ENCODE data around the gene TAX1BP1. TPM values are rescaled to one million over a fixed set of nuclear protein-coding genes. Genes with fewer than 3 reads are reported as not detected.

The TAX1BP1 gene
- total RNA-seq, 1 experiment from 2014 or later: 58.3 TPM

- Histone ChIP-seq H2BK120ac (ENCODE audit: low read depth, low read length, poor library complexity, severe bottlenecking) (no peak overlapping the region), H3K4me2 (ENCODE audit: insufficient read depth, insufficient read length, low read length) (no peak overlapping the region), H3K56ac (ENCODE audit: insufficient read length, low read depth, low read length) (no peak overlapping the region), H4K91ac (ENCODE audit: insufficient read length, low read depth, low read length) (no peak overlapping the region), H2BK5ac (ENCODE audit: insufficient read length, low read length) (no peak overlapping the region), H3K27me3 (ENCODE audit: insufficient read depth, low read length) (no peaks in the 10 kb centered on the region), H2AK5ac (ENCODE audit: insufficient read length, low read length) (no peak overlapping the region), H3K79me1 (ENCODE audit: insufficient read depth, low read depth, low read length, poor library complexity, severe bottlenecking) (no peaks in the 10 kb centered on the region), H3K23me2 (ENCODE audit: insufficient read length, low read depth, low read length, poor library complexity, severe bottlenecking) (no peaks in the 10 kb centered on the region), H3K18ac (ENCODE audit: insufficient read length, low read depth, low read length) (no peak overlapping the region), H3K79me2 (ENCODE audit: insufficient read depth, low read length) (no peaks in the 10 kb centered on the region), H3K9ac (ENCODE audit: extremely low read depth, insufficient read length, low read length) (no peak overlapping the region), H3T11ph (ENCODE audit: low read length) (no peak overlapping the region), H3K27ac (ENCODE audit: insufficient read length, low read depth, low read length) (no peak overlapping the region), H2AFZ (ENCODE audit: low read length) (no peak overlapping the region), H4K5ac (ENCODE audit: insufficient read length, low read depth, low read length) (no peak overlapping the region), H2BK12ac (ENCODE audit: insufficient read length, low read depth, low read length) (no peak overlapping the region), H3K23ac (ENCODE audit: insufficient read length, low read depth, low read length) (no peak overlapping the region), H4K20me1 (ENCODE audit: control insufficient read depth, insufficient read depth, insufficient read length) (no peaks in the 10 kb centered on the region), H3K4me1 (ENCODE audit: insufficient read depth, low read length) (no peaks in the 10 kb centered on the region; the same call in 1 of the 2 replicates), H4K8ac (replicated peaks; ENCODE audit: insufficient read length, low read depth, low read length) (no peak overlapping the region), H2BK20ac (ENCODE audit: low read depth, low read length, poor library complexity, severe bottlenecking) (no peak overlapping the region), H3K9me3 (ENCODE audit: control insufficient read depth, low read depth, low read length) (no peaks in the 10 kb centered on the region), H3K4ac (ENCODE audit: low read depth, low read length) (no peak overlapping the region), H2BK15ac (ENCODE audit: low read depth, low read length) (no peak overlapping the region), H3K14ac (ENCODE audit: insufficient read depth, low read length) (peak overlapping the region; percentile 31; the same call in 1 of the 2 replicates)
- Mint-ChIP-seq H3K27me3 (ENCODE audit: low read depth) (no peaks in the 10 kb centered on the region), H3K9me3 (no peaks in the 10 kb centered on the region), H3K4me3 (no peak overlapping the region), H3K36me3 (ENCODE audit: insufficient read depth in 1 of 3, low read depth in 3 of 3) (peaks cover 0 to 3% (median 0%) of the 10 kb centered on the region in 3 experiments; a peak in 1 of 7 replicates), H3K4me1 (peaks cover 21 to 23% of the 10 kb centered on the region in 2 experiments), H3K27ac (no peak overlapping the region; a peak in 2 of 7 replicates)
- TF ChIP-seq CTCF (conservative IDR thresholded peaks at IDR 0.05): no peak
- DNase-seq: no peak
- WGBS (ENCODE audit: extremely low coverage, insufficient read length, low lambda C conversion rate): no CpG with 5 or more reads among the region's 9 CpGs
These were observed 102.9 kb downstream of the TAX1BP1 start for GRCh38 chr7:27842851-27843250.

Measured in H9 (cell line).